Mucosa of descending colon (tissue), 3 donors: Measurements from ENCODE around the gene IL32. TPM values are rescaled to one million over a fixed set of nuclear protein-coding genes. Genes with fewer than 3 reads are reported as not detected.

ENCODE experiments used
- ATAC-seq: fragments of 200-7000 bp; cut with Tn5 transposase; one replicate; pipeline ENCODE4 v1.9.1; 2020; ENCODE audit warnings: mild to moderate bottlenecking, moderate library complexity
- DNase-seq, 3 donors: peaks; one replicate each; pipeline ENCODE4 v3.0.0-alpha.2; 2020
- H3K36me3 ChIP-seq: fragments of 200-600 bp; one replicate; pipeline ENCODE4 v1.8.0; 2021; ENCODE audit warnings: low read depth, mild to moderate bottlenecking
- H3K4me1 ChIP-seq: fragments of 200-600 bp; one replicate; pipeline ENCODE4 v1.8.0; 2021; ENCODE audit warnings: low read depth, mild to moderate bottlenecking
- H3K4me3 ChIP-seq: fragments of 200-600 bp; one replicate; pipeline ENCODE4 v1.8.0; 2021; ENCODE audit warnings: mild to moderate bottlenecking
- H3K9me3 ChIP-seq: fragments of 200-600 bp; one replicate; pipeline ENCODE4 v1.8.0; 2021; ENCODE audit warnings: mild to moderate bottlenecking
- intact Hi-C, 2 donors: fragments of 100-400 bp; cut with DNase I in 1 of 2; cut with micrococcal nuclease in 1 of 2; formaldehyde crosslinking; loops; one replicate each; pipeline versions ENCODE4 v1.11.0 to v1.11.1; 2022; cut with DNase I, micrococcal nuclease
- total RNA-seq, 3 donors: library from RNA; stranded (reverse); fragmentation: NEBNext Ultra II Directional in 2 of 3; extraction: Animal tissue kit (Norgen Biotek cat#: 25700) in 2 of 3; gene quantifications; one replicate each; pipeline versions ENCODE4 v1.2.1 to v1.2.4, GENCODE V29; 2021 to 2023
- TF ChIP-seq, protein P1 (sequence below): fragments of 200-600 bp; IDR thresholded peaks from one replicate; pipeline ENCODE4 v1.8.0; 2022; ENCODE audit warnings: antibody characterized with exemption, mild to moderate bottlenecking
- donor health status: DM: no; HTN: no; CAD: no; lungs with moderate emphysema.
- donor health status: DM: no; HTN: no; CAD: no.
- donor health status: DM: no; HTN: yes; CAD: no.

Gene IL32
- total RNA-seq, 3 donors from 2014 or later = 394 to 627 (median 413) TPM

DNA sequence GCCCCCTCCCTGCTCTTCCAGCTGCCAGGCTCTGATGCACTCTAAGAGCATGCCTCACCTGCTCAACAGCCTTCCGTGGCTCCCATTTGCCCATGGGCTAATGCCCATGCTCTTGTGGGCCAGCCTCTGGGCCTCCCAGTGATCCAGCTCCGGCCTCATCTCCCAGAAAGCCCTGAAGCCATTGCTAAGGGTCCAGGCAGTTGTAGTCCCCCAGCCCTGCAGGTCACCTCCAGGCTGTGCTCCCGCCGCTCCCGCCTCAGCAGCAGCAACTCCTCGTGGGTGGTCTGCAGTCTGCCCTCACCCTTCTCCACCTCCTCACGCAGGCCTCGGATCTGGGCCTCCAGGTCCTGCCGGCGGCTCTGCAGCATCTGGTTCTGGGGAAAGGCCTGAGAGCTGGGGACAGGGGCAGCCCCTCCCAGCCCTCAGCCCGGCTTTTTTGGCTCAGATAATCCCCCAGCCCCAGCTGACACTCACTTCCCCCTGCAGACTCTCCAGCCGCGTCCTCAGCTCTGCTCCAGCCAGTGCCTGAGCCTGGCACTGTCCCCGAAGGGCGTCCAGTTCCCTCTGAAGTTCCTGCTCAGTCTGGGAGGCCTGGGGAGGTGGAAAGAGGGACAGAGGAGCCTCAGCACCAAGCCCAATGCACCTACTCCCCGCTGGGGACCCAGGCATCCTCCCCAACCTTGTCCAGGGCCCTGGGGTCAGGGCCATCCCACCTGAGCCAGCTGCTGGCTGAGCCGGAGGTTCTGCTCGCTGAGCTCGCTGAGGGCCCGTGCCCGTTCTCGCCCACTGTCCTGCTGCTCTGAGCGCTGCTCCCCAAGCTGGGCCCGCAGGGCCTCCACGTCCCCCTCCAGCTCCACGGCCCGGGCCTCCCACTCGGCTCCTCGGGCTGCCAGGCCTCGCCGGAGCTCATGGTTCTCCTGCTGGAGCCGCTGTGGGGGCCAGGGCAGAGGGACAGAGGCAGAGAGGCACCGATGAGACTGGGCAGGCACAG lies 34.9 kb upstream of the IL32 start:
- ATAC-seq = no peak
- Histone ChIP-seq H3K9me3 (no peaks in the 10 kb centered on the region), H3K4me3 (no peak overlapping the region), H3K36me3 (no peaks in the 10 kb centered on the region), H3K4me1 (peaks cover 30% of the 10 kb centered on the region)
- peak in 1 of 3 donors; percentile 42 for DNase-seq
- intact Hi-C loops = no loop called here
- TF ChIP-seq, protein P1, sequence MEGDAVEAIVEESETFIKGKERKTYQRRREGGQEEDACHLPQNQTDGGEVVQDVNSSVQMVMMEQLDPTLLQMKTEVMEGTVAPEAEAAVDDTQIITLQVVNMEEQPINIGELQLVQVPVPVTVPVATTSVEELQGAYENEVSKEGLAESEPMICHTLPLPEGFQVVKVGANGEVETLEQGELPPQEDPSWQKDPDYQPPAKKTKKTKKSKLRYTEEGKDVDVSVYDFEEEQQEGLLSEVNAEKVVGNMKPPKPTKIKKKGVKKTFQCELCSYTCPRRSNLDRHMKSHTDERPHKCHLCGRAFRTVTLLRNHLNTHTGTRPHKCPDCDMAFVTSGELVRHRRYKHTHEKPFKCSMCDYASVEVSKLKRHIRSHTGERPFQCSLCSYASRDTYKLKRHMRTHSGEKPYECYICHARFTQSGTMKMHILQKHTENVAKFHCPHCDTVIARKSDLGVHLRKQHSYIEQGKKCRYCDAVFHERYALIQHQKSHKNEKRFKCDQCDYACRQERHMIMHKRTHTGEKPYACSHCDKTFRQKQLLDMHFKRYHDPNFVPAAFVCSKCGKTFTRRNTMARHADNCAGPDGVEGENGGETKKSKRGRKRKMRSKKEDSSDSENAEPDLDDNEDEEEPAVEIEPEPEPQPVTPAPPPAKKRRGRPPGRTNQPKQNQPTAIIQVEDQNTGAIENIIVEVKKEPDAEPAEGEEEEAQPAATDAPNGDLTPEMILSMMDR = no peak

DNA sequence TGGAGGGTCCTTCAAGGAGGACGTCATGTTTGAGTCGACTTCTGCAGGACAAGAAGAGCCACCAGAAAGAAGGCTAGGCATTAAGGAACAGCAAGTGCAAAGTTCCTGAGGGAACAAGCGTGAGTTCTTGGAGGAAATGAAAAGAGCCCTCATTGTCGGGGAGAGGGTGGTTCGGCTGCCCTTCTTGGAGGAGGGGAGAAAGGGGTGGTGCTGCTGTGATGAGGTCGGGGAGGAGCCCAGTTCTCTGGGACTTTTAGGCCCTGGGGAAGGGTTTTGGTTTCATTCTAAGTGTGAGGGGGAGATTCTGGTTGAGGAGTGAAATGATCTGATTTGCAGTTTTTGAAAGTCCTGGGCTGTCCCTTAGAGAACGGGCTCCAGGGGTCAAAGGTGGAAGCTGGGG lies 32.8 kb upstream of the IL32 start:
- Histone ChIP-seq H3K36me3 (no peaks in the 10 kb centered on the region), H3K9me3 (no peaks in the 10 kb centered on the region), H3K4me3 (no peak overlapping the region), H3K4me1 (peaks cover 41% of the 10 kb centered on the region)
- intact Hi-C loops = no loop called here
- TF ChIP-seq, protein P1 = no peak
- no peak for ATAC-seq
- DNase-seq = peak in 1 of 3 donors; percentile 36

DNA sequence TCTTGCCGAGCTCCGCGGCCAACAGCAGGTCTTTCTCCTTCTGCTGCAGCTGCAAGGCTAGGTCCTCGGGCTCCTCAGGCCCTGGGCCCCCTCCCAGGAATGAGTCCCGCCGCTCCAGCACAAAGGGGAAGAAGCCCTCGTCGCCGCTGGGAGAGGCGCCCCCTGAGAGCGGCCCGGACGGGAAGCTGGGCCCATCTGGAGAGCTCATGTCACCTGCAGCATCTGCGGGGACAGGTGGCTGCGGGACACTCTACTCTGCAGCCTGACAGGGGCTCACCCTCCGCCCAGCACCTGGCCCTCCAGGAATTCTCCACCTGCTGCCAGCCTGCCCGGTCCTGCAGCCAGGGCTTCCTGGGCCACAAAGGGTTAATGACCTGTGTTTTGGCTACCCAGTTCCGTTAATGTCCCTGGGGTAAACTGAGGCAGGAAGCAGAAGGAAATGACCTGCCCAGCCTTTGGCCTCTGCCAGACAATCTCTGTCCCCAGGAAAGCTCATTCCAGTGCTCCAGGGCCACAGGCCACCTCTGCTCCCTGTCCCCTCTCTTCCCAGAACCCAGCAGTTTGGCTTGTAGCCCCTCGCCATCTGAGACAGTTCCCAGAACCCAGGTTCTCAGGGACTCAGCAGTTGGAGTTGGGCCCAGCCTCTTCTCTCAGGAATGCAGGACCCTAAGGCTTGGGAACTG lies 30.0 kb upstream of the IL32 start:
- intact Hi-C loops = no loop called here
- DNase-seq = peak in 1 of 3 donors; percentile 56
- TF ChIP-seq, protein P1 = no peak
- Histone ChIP-seq H3K4me1 (peaks cover 34% of the 10 kb centered on the region), H3K9me3 (no peaks in the 10 kb centered on the region), H3K4me3 (no peak overlapping the region), H3K36me3 (no peaks in the 10 kb centered on the region)
- ATAC-seq = no peak

DNA sequence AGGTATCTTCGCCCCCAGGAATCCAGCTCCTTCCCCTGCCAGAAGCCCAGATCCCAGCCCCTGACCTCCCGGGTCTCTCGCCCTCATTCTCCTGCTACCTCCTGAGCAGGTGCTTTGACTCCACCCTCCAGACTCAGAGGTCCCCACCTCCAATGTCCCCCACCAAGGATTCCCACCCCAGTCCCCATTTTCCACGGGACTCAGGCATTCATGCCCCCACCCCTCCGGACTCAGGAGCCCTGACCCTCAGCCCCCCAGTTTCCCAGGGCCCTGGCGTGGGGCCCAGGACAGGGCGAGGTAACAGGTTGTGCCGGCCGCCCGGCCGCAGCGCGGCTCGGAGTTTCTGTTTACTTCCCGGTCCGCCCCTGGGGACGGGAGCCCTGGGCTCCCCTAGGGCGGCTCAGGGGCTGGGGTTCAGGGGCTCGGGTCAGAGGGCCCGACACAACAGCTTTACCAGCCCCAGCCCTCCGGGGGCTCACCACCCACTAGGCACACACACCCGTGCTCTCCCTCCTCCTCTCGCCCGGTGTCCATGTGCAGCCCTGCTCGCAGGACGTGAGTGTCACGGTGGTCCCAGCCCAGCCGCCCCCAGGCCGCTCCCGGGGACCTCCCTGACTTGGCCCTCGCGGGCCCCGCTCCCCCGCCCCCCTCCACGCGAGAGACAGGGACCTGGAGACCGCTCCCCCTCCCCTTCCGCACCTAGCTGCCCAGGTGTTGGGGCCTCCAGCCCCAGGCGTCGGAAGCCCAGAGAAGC lies 29.3 kb upstream of the IL32 start:
- Histone ChIP-seq H3K4me3 (peak overlapping the region; percentile 42), H3K4me1 (peaks cover 34% of the 10 kb centered on the region)
- intact Hi-C loops = no loop called here

More for the DNA sequence above, 29.3 kb upstream of the IL32 start:
- H3K9me3 ChIP-seq = no peaks in the 10 kb centered on the region
- DNase-seq (peak; percentile 67 to 84 (median 82)), ATAC-seq (peak; percentile 63)
- no peaks in the 10 kb centered on the region for H3K36me3 ChIP-seq
- TF ChIP-seq, protein P1 = no peak
